Measurements from ENCODE around the gene MCAM. TPM values are rescaled to one million over a fixed set of nuclear protein-coding genes. Genes with fewer than 3 reads are reported as not detected.

MCAM gene
- total and polyA plus RNA-seq, 2 of the 8 experiments (the other 6 are each of a cell fraction or from before 2014, with no cell fraction given), result 22.4 to 32.2 TPM

- TF ChIP-seq ATF2 (IDR thresholded peaks at IDR 0.05; ENCODE audit: low read length), result no peak
Measured at GRCh38 chr11:119322360-119322739, 5.4 kb upstream of the MCAM start (continued).
